Ovary (tissue), 3 donors: Measurements from ENCODE around the gene CSNK2A1.

ENCODE experiments used
- POLR2A ChIP-seq: fragments of 450-650 bp; IDR thresholded peaks from one replicate; pipeline ENCODE4 v1.6.1; 2017; ENCODE audit warnings: antibody characterized with exemption, mild to moderate bottlenecking, moderate library complexity
- TF ChIP-seq, protein P1 (sequence below), 3 donors: fragments of 450-650 bp in 2 of 3; fragments of 200-600 bp in 1 of 3; IDR thresholded peaks; one replicate each; pipeline versions ENCODE4 v1.5.1 to v1.8.0; 2016 to 2022; ENCODE audit warnings: antibody characterized with exemption in 3 of 3, mild to moderate bottlenecking in 1 of 3
- donor health status: DM: no; HTN: no; CAD: no.

DNA sequence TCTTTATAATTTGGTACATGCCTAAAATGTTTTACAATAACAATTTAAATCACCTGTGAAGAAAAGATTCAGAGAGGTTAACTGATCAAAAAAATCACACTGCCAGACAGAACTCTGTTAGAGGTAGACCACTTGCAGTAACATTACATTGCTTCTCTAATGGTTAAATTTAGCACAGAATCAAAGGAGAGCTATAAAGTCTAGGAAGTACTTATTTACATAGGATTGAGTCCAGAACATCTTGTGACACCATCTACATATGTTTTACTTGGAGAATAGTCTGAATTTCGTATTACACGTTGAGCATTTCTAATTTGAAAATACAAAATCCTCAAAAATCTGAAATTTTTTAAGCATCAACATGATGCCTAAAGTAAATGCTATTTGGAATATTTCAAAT lies 64.1 kb downstream of the CSNK2A1 start:
- TF ChIP-seq, protein P1, sequence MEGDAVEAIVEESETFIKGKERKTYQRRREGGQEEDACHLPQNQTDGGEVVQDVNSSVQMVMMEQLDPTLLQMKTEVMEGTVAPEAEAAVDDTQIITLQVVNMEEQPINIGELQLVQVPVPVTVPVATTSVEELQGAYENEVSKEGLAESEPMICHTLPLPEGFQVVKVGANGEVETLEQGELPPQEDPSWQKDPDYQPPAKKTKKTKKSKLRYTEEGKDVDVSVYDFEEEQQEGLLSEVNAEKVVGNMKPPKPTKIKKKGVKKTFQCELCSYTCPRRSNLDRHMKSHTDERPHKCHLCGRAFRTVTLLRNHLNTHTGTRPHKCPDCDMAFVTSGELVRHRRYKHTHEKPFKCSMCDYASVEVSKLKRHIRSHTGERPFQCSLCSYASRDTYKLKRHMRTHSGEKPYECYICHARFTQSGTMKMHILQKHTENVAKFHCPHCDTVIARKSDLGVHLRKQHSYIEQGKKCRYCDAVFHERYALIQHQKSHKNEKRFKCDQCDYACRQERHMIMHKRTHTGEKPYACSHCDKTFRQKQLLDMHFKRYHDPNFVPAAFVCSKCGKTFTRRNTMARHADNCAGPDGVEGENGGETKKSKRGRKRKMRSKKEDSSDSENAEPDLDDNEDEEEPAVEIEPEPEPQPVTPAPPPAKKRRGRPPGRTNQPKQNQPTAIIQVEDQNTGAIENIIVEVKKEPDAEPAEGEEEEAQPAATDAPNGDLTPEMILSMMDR (IDR thresholded peaks at IDR 0.05), result no peak
- TF ChIP-seq POLR2A, result no peak
